22Rv1 (cell line): ENCODE results near the gene DUSP14.
A peak's percentile ranks its signal among the peaks of the same experiment; 100 is the strongest.

Experiments
- H3K27ac ChIP-seq: fragments of 450-650 bp; 2 replicates; pipeline ENCODE4 v1.5.1; 2017
- CTCF ChIP-seq: fragments of 450-650 bp; IDR thresholded peaks from 2 replicates; pipeline ENCODE4 v1.5.1; 2017; ENCODE audit warnings: mild to moderate bottlenecking
- ZFX ChIP-seq: fragments of 450-650 bp; IDR thresholded peaks from 2 replicates; pipeline ENCODE4 v1.6.1; 2017; ENCODE audit warnings: antibody characterized with exemption, borderline replicate concordance

The DUSP14 gene

GRCh38 chr17:37476431-37477120 lies 13.1 kb upstream of the DUSP14 start:
- TF ChIP-seq ZFX (no peak), CTCF (no peak)
- H3K27ac ChIP-seq, result peak overlapping the region; percentile 15; the same call in 1 of the 2 replicates

GRCh38 chr17:37478187-37478586 lies 11.5 kb upstream of the DUSP14 start:
- TF ChIP-seq CTCF, result no peak
- TF ChIP-seq ZFX, result no peak
- no peak overlapping the region for H3K27ac ChIP-seq

GRCh38 chr17:37479025-37479424 lies 10.7 kb upstream of the DUSP14 start:
- no peak for TF ChIP-seq ZFX
- TF ChIP-seq CTCF, result no peak
- no peak overlapping the region for H3K27ac ChIP-seq

GRCh38 chr17:37480427-37480826 lies 9.3 kb upstream of the DUSP14 start:
- 0 out of 2 replicates have a peak overlapping the region, but pooled peaks have one; percentile 8 for H3K27ac ChIP-seq

GRCh38 chr17:37481001-37481665 lies 8.6 kb upstream of the DUSP14 start:
- TF ChIP-seq ZFX (no peak), CTCF (no peak)
- 0 out of 2 replicates have a peak overlapping the region, but pooled peaks have one; percentile 8 for H3K27ac ChIP-seq

More at GRCh38 chr17:37480427-37480826, 9.3 kb upstream of the DUSP14 start:
- TF ChIP-seq CTCF, result no peak
- TF ChIP-seq ZFX, result no peak

- H3K27ac ChIP-seq, result no peak overlapping the region
- TF ChIP-seq ZFX, result no peak
- no peak for TF ChIP-seq CTCF
Measured at GRCh38 chr17:37483311-37484039, 6.2 kb upstream of the DUSP14 start.
